OCI-LY1 (cell line): Measurements from ENCODE around the gene FBXW8.

ENCODE experiments used
- H2AFZ ChIP-seq: fragments of 200-600 bp; sonication (generic), shearing (Covaris generic); 2 replicates; pipeline ENCODE4 v1.6.0; 2014; ENCODE audit warnings: antibody characterized with exemption, mild to moderate bottlenecking, low read length
- H3F3A ChIP-seq: fragments of 200-600 bp; sonication (generic), shearing (Covaris generic); 2 replicates; pipeline ENCODE4 v1.6.0; 2014; ENCODE audit warnings: mild to moderate bottlenecking, antibody characterized with exemption, low read length, moderate library complexity; ENCODE audit not compliant: insufficient read depth
- H3K27ac ChIP-seq: fragments of 200-600 bp; sonication (generic); 2 replicates; pipeline ENCODE4 v1.5.1; 2014; ENCODE audit warnings: low read length, mixed run types, mild to moderate bottlenecking, low read depth; ENCODE audit not compliant: poor library complexity, severe bottlenecking
- H3K27me3 ChIP-seq: fragments of 200-600 bp; sonication (generic); 2 replicates; pipeline ENCODE4 v1.6.0; 2014; ENCODE audit warnings: antibody characterized with exemption, mild to moderate bottlenecking, low read length, moderate library complexity; ENCODE audit not compliant: insufficient read depth
- H3K36me3 ChIP-seq: fragments of 200-600 bp; sonication (generic); 2 replicates; pipeline ENCODE4 v1.6.1; 2014; ENCODE audit warnings: mild to moderate bottlenecking, antibody characterized with exemption, low read length, moderate library complexity, mixed read lengths; ENCODE audit not compliant: insufficient read depth
- H3K4me1 ChIP-seq: fragments of 200-600 bp; sonication (generic); 2 replicates; pipeline ENCODE4 v1.5.1; 2014; ENCODE audit warnings: mild to moderate bottlenecking, low read length, moderate library complexity; ENCODE audit not compliant: insufficient read depth, severe bottlenecking
- H3K4me2 ChIP-seq: fragments of 200-600 bp; sonication (generic), shearing (Covaris generic); 2 replicates; pipeline ENCODE4 v1.6.1; 2014; ENCODE audit warnings: low read length
- H3K4me3 ChIP-seq: fragments of 200-600 bp; sonication (generic); 2 replicates; pipeline ENCODE4 v1.5.1; 2014; ENCODE audit warnings: low read length, low read depth, mild to moderate bottlenecking, mixed read lengths; ENCODE audit not compliant: poor library complexity, severe bottlenecking
- H3K79me2 ChIP-seq: fragments of 200-600 bp; shearing (Covaris generic); 2 replicates; pipeline ENCODE4 v1.6.1; 2016; ENCODE audit warnings: mixed run types, low read length, mixed read lengths; ENCODE audit not compliant: insufficient read depth
- H3K9ac ChIP-seq: fragments of 200-600 bp; sonication (generic), shearing (Covaris generic); 2 replicates; pipeline ENCODE4 v1.6.1; 2014; ENCODE audit warnings: mild to moderate bottlenecking, low read length, mixed read lengths
- H3K9me2 ChIP-seq: fragments of 200-600 bp; sonication (generic), shearing (Covaris generic); 2 replicates; pipeline ENCODE4 v1.6.1; 2014; ENCODE audit warnings: low read depth, mild to moderate bottlenecking, low read length, mixed read lengths
- H3K9me3 ChIP-seq: fragments of 200-600 bp; shearing (Covaris generic); 2 replicates; pipeline ENCODE4 v1.6.1; 2014; ENCODE audit warnings: low read length, mixed read lengths
- H4K20me1 ChIP-seq: fragments of 200-600 bp; sonication (generic), shearing (Covaris generic); 2 replicates; pipeline ENCODE4 v1.6.0; 2016; ENCODE audit warnings: mild to moderate bottlenecking, low read length; ENCODE audit not compliant: insufficient read depth
- CTCF ChIP-seq: fragments of 200-600 bp; sonication (generic), shearing (Covaris generic); IDR thresholded peaks from 2 replicates; pipeline ENCODE4 v1.5.1; 2017; ENCODE audit warnings: mild to moderate bottlenecking, antibody characterized with exemption, low read length, moderate library complexity, mixed read lengths
- EZH2 ChIP-seq: fragments of 200-600 bp; sonication (generic), shearing (Covaris generic); IDR thresholded peaks from 2 replicates; pipeline ENCODE4 v1.8.0; 2017; ENCODE audit warnings: borderline replicate concordance, mixed run types, mild to moderate bottlenecking, antibody characterized with exemption, low read length, moderate library complexity, mixed read lengths

FBXW8 gene

DNA sequence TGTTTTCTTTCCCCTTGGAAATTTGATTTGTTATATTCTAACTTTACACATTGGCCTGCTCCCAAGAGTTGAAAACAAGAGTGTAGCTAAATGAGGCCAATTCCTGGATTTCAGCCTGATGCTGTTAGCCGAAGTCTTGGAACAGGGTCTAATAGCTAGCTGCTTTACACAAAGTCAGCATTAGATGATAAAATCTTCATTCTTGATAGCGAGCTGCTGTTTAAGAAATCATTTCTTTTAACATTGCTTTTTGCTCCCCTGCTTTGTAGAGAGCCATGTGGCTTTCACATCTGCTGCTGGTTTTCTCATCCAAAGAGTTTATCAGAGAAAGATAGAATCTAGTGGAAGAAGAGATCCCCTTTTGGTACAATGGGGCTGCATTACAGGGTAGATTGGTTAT lies 22.3 kb downstream of the FBXW8 start:
- no peak overlapping the region for H3K4me3 ChIP-seq
- no peaks in the 10 kb centered on the region for H3F3A ChIP-seq
- no peak overlapping the region for H3K4me2 ChIP-seq
- H3K9me3 ChIP-seq: no peaks in the 10 kb centered on the region
- peaks cover 63% of the 10 kb centered on the region for H3K36me3 ChIP-seq
- no peak overlapping the region for H3K27ac ChIP-seq
- H4K20me1 ChIP-seq: no peaks in the 10 kb centered on the region
- no peaks in the 10 kb centered on the region for H3K9me2 ChIP-seq
- H3K27me3 ChIP-seq: no peaks in the 10 kb centered on the region
- H3K79me2 ChIP-seq: no peaks in the 10 kb centered on the region
- peaks cover 5% of the 10 kb centered on the region for H3K4me1 ChIP-seq
- TF ChIP-seq CTCF (no peak), EZH2 (no peak)
- H2AFZ ChIP-seq: no peak overlapping the region
- no peak overlapping the region for H3K9ac ChIP-seq

- H3K9me3 ChIP-seq: no peaks in the 10 kb centered on the region
- no peak overlapping the region for H3K4me2 ChIP-seq
- H3K79me2 ChIP-seq: no peaks in the 10 kb centered on the region
Measured at GRCh38 chr12:116933512-116934246, 22.9 kb downstream of the FBXW8 start.

GRCh38 chr12:116934908-116935705 lies 24.4 kb downstream of the FBXW8 start:
- Histone ChIP-seq H3K36me3 (peaks cover 51% of the 10 kb centered on the region), H3K27ac (no peak overlapping the region)

More at GRCh38 chr12:116933512-116934246, 22.9 kb downstream of the FBXW8 start:
- Histone ChIP-seq H3K27ac (no peak overlapping the region), H3K9me2 (no peaks in the 10 kb centered on the region), H3F3A (no peaks in the 10 kb centered on the region), H2AFZ (no peak overlapping the region), H3K4me1 (peaks cover 5% of the 10 kb centered on the region), H3K4me3 (no peak overlapping the region), H3K36me3 (peaks cover 57% of the 10 kb centered on the region), H3K9ac (no peak overlapping the region), H3K27me3 (no peaks in the 10 kb centered on the region), H4K20me1 (no peaks in the 10 kb centered on the region)
- no peak for TF ChIP-seq CTCF
- TF ChIP-seq EZH2: no peak

More at GRCh38 chr12:116934908-116935705, 24.4 kb downstream of the FBXW8 start:
- H3K9me2 ChIP-seq: no peaks in the 10 kb centered on the region
- no peaks in the 10 kb centered on the region for H3K79me2 ChIP-seq
- no peak overlapping the region for H3K4me2 ChIP-seq
- H3K9me3 ChIP-seq: no peaks in the 10 kb centered on the region
- H4K20me1 ChIP-seq: no peaks in the 10 kb centered on the region
- peaks cover 5% of the 10 kb centered on the region for H3K4me1 ChIP-seq
- H3K9ac ChIP-seq: no peak overlapping the region
- H2AFZ ChIP-seq: no peak overlapping the region
- no peaks in the 10 kb centered on the region for H3F3A ChIP-seq
- TF ChIP-seq EZH2: no peak
- no peak for TF ChIP-seq CTCF
- no peaks in the 10 kb centered on the region for H3K27me3 ChIP-seq
- no peak overlapping the region for H3K4me3 ChIP-seq
